Measurements from ENCODE around the gene PXDN. TPM values are rescaled to one million over a fixed set of nuclear protein-coding genes. Genes with fewer than 3 reads are reported as not detected.
"Not testable (repeated sequence)": the region's sequence is repeated elsewhere in the genome, so short reads cannot be mapped to it uniquely, and the experiment has no call there.

Gene PXDN
- total and polyA plus RNA-seq, 11 donors = 5.9 to 83.7 (median 28.2) TPM

GRCh38 chr2:1784087-1784486 is 39.8 kb upstream of the PXDN start:
- Histone ChIP-seq H3K9me3 (no peaks in the 10 kb centered on the region), H3K4me1 (no peaks in the 10 kb centered on the region), H3K27me3 (peaks cover 0 to 31% (median 10%) of the 10 kb centered on the region in 9 donors), H3K27ac (no peak overlapping the region), H3K36me3 (no peaks in the 10 kb centered on the region), H3K4me3 (no peak overlapping the region)
- TF ChIP-seq, protein P1, sequence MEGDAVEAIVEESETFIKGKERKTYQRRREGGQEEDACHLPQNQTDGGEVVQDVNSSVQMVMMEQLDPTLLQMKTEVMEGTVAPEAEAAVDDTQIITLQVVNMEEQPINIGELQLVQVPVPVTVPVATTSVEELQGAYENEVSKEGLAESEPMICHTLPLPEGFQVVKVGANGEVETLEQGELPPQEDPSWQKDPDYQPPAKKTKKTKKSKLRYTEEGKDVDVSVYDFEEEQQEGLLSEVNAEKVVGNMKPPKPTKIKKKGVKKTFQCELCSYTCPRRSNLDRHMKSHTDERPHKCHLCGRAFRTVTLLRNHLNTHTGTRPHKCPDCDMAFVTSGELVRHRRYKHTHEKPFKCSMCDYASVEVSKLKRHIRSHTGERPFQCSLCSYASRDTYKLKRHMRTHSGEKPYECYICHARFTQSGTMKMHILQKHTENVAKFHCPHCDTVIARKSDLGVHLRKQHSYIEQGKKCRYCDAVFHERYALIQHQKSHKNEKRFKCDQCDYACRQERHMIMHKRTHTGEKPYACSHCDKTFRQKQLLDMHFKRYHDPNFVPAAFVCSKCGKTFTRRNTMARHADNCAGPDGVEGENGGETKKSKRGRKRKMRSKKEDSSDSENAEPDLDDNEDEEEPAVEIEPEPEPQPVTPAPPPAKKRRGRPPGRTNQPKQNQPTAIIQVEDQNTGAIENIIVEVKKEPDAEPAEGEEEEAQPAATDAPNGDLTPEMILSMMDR (IDR thresholded peaks at IDR 0.05) = no peak
- TF ChIP-seq POLR2A (IDR thresholded peaks at IDR 0.05) = no peak
- ATAC-seq (no peak), DNase-seq (no peak)
- WGBS, 4 donors = 52 to 62% (median 57%) methylated on average over 21 of the region's 21 CpGs
- intact Hi-C loops (cut with DNase I) = no loop called here

GRCh38 chr2:1782514-1782913 is 38.2 kb upstream of the PXDN start:
- intact Hi-C loops (cut with DNase I) = no loop called here
- H3K9me3 ChIP-seq = no peaks in the 10 kb centered on the region
- no peak for DNase-seq
- WGBS, 4 donors = 87 to 93% (median 89%) methylated on average over 11 of the region's 11 CpGs
- peaks cover 0 to 25% (median 4%) of the 10 kb centered on the region in 9 donors for H3K27me3 ChIP-seq
- no peaks in the 10 kb centered on the region for H3K4me1 ChIP-seq
- H3K27ac ChIP-seq = no peak overlapping the region
- no peak overlapping the region for H3K4me3 ChIP-seq
- no peaks in the 10 kb centered on the region for H3K36me3 ChIP-seq
- no peak for ATAC-seq
- TF ChIP-seq, protein P1 (IDR thresholded peaks at IDR 0.05) = no peak
- no peak for TF ChIP-seq POLR2A (IDR thresholded peaks at IDR 0.05)

DNA sequence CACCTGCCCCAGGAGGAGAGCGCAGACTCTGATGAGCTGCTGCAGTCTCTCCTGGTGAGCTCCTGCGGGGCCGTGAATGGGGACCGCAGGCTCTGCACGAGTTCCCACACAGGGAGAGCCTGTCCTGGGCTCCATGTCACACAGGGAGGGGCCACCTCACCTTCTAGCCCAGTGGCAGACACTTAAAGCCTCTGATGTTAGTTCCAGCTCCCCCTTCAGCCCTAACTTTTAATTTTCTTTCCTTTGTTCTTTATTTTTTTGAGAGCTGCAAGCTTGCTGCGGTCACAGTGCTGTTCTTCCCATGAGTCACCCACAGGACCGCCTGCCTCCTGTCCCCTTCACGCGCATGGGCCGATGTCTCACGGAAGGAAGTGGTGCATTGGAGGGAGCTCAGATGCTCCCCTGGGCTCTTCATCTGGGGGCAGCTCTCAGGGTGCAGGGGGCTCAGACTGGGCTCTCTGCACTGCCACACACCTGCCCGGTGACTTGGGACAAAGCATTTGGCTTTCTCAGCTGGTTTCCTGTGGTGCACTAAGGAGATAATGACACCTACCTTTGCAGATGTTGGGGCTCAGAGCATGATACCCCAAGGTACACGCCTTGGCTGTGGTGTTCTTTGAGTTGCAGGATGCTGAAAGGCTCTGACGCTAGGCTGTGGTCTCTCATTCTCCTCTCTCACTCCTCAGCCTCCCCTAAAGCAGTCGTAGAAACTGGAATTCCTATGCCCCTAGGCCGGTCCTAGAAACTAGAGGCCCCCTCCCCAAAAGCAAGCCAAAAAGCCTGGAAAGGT is 37.2 kb upstream of the PXDN start:
- no peak for DNase-seq
- no peaks in the 10 kb centered on the region for H3K9me3 ChIP-seq
- no peak overlapping the region for H3K4me3 ChIP-seq
- 62 to 79% (median 66%) methylated on average over 15 to 16 of the region's 16 CpGs for WGBS, 4 donors
- H3K36me3 ChIP-seq = no peaks in the 10 kb centered on the region
- H3K27ac ChIP-seq = no peak overlapping the region
- no peak for ATAC-seq
- intact Hi-C loops (cut with DNase I) = no loop called here
- TF ChIP-seq, protein P1 (IDR thresholded peaks at IDR 0.05) = no peak
- no peak for TF ChIP-seq POLR2A (IDR thresholded peaks at IDR 0.05)
- H3K4me1 ChIP-seq = no peaks in the 10 kb centered on the region
- peaks cover 0 to 25% (median 4%) of the 10 kb centered on the region in 9 donors for H3K27me3 ChIP-seq

GRCh38 chr2:1780693-1781092 is 36.4 kb upstream of the PXDN start:
- Histone ChIP-seq H3K36me3 (no peaks in the 10 kb centered on the region), H3K9me3 (no peaks in the 10 kb centered on the region), H3K4me1 (no peaks in the 10 kb centered on the region), H3K4me3 (no peak overlapping the region), H3K27me3 (peaks cover 0 to 25% (median 4%) of the 10 kb centered on the region in 9 donors), H3K27ac (no peak overlapping the region)
- intact Hi-C loops (cut with DNase I) = no loop called here
- no peak for TF ChIP-seq POLR2A (IDR thresholded peaks at IDR 0.05)
- TF ChIP-seq, protein P1 (IDR thresholded peaks at IDR 0.05) = no peak
- ATAC-seq (no peak), DNase-seq (no peak)
- WGBS, 4 donors = 77 to 82% (median 77%) methylated on average over 2 of the region's 2 CpGs

- H3K27me3 ChIP-seq = peaks cover 0 to 25% (median 2%) of the 10 kb centered on the region in 9 donors
- DNase-seq; H3K27ac ChIP-seq; H3K4me3 ChIP-seq; intact Hi-C loops (cut with DNase I); H3K36me3 ChIP-seq; H3K9me3 ChIP-seq; ATAC-seq; H3K4me1 ChIP-seq: not testable (repeated sequence)
These were observed 35.7 kb upstream of the PXDN start for GRCh38 chr2:1780054-1780453.

Data from heart left ventricle (tissue), 16 donors.